HG02852 (cell line): ENCODE results near the gene PRR19.

Experiments used
- ATAC-seq: cut with Tn5 transposase; IDR thresholded peaks from one replicate; pipeline ENCODE4 v1.9.1; 2021; ENCODE audit warnings: mild to moderate bottlenecking, moderate library complexity; ENCODE audit not compliant: unreplicated experiment

PRR19 gene

GRCh38 chr19:42292963-42293362, 9.0 kb upstream of the PRR19 start:
- no peak for ATAC-seq

- no peak for ATAC-seq
Observed at GRCh38 chr19:42293540-42293939, 8.4 kb upstream of the PRR19 start.

GRCh38 chr19:42293948-42294347, 8.0 kb upstream of the PRR19 start:
- ATAC-seq = no peak

- ATAC-seq = no peak
Observed at GRCh38 chr19:42294471-42295137, 7.3 kb upstream of the PRR19 start.

- ATAC-seq = no peak
Observed at GRCh38 chr19:42295342-42295741, 6.6 kb upstream of the PRR19 start.

GRCh38 chr19:42295831-42296525, 6.0 kb upstream of the PRR19 start:
- ATAC-seq = no peak

- no peak for ATAC-seq
Observed at GRCh38 chr19:42297039-42297438, 4.9 kb upstream of the PRR19 start.

- no peak for ATAC-seq
Observed at GRCh38 chr19:42303101-42303464, 1.2 kb downstream of the PRR19 start.

GRCh38 chr19:42303876-42304275, 1.9 kb downstream of the PRR19 start:
- ATAC-seq = no peak

- ATAC-seq = no peak
Observed at GRCh38 chr19:42306646-42307045, 4.7 kb downstream of the PRR19 start.

GRCh38 chr19:42309686-42310085, 7.8 kb downstream of the PRR19 start:
- no peak for ATAC-seq

- ATAC-seq = no peak
Observed at GRCh38 chr19:42311657-42312056, 9.7 kb downstream of the PRR19 start.

GRCh38 chr19:42312370-42312769, 10.4 kb downstream of the PRR19 start:
- no peak for ATAC-seq

- ATAC-seq = no peak
Observed at GRCh38 chr19:42313096-42313839, 11.3 kb downstream of the PRR19 start, which contains the start of gene TMEM145. TSS of gene TMEM145 (plus strand) at chr19:42313309. CDS start at chr19:42313377, 68 bp downstream.

- no peak for ATAC-seq
Observed at GRCh38 chr19:42313840-42314755, 12.2 kb downstream of the PRR19 start.

- ATAC-seq = no peak
Observed at GRCh38 chr19:42315024-42315423, 13.1 kb downstream of the PRR19 start.

- ATAC-seq = no peak
Observed at GRCh38 chr19:42316223-42317211, 14.6 kb downstream of the PRR19 start.

GRCh38 chr19:42317535-42317934, 15.6 kb downstream of the PRR19 start:
- ATAC-seq = no peak

GRCh38 chr19:42322305-42322704, 20.4 kb downstream of the PRR19 start:
- ATAC-seq = no peak

GRCh38 chr19:42323473-42323851, 21.5 kb downstream of the PRR19 start:
- no peak for ATAC-seq
